Cortex of kidney (tissue), 1 donor: ENCODE measurements around the gene ELAC1.
"Not testable (repeated sequence)": the region's sequence is repeated elsewhere in the genome, so short reads cannot be mapped to it uniquely, and the experiment has no call there.

Source experiments
- DNase-seq: peaks from one replicate; lab custom pipeline; 2025; lab: John Stamatoyannopoulos, UW

ELAC1 gene

DNA sequence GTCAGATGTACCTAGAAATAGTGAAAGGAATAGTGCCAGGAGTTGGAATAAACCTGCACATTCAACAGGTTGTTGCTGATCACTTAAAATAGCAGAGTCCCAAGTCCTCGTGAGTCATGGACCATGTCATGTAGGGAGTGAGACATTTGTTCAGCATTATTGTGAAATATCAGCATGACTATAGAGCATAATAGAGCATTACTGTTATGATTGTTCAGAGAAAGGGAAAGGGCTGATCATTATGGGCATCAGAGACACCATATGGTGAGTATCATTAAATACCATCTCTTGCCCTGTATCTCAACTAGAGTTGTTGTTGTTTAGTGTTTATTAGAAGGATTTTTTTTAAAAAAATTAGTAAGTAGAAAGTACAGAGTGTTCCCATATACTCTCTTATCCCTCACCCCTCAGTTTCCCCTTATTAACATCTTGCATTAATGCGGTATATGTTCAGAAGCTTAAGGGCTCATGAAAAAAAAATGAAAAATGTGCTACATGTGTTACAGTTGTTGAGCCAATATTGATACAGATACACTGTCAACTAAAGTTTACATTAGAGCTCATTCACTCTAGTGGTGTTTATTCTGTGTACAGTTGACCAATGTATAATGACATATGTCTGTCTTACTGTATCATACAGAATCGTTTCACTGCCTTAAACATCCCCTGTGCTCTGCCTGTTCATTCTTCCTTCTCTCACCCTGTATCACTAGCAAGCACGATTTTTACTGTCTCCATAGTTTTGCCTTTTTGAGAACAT is 5.7 kb downstream of the ELAC1 start:
- DNase-seq: no peak

DNA sequence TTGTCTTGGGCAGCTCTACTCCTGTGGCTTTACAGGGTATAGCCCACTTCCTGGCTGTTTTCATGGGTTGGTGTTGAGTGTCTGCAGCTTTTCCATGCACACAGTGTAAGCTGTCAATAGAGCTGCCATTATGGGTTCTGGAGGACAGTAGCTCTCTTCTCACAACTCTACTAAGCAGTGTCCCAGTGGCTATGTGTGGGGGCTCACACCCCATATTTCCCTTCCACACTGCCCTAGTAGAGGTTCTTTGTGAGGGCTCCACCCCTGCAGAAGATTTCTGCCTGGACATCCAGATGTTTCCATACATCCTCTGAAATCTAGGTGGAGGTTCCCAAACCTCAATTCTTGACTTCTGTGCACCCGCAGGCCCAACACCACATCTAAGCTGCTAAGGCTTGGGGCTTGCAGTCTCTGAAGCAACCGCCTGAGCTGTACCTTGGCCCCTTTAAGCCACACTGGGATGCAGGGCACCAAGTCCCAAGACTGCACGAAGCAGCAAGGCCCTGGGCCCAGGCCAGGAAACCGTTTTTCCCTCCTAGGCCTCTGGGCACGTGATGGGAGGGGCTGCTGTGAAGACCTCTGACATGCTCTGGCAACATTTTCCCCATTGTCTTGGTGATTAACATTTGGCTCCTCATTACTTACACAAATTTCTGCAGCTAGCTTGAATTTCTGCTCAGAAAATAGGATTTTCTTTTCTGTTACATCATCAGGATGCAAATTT is 9.4 kb downstream of the ELAC1 start:
- no peak for DNase-seq

DNA sequence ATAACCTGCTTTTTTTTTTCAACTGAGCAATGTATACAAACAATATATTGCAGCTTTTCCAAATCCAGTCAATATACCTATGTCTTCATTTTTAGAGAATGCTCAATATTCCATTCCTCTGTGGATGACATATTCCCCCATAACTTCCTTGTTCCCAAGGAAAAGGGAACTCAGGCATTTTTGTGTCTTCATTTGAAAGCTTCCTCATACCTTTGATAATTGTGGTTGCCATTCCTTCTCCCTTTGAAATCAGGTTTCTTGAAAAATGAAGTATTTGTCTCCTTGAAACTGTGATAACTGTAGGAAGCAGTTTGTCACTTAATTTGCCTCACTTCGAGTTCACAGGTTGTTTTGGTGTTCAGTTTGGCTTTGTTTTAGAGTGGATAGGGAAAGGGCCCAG is 13.5 kb downstream of the ELAC1 start:
- DNase-seq: no peak

DNA sequence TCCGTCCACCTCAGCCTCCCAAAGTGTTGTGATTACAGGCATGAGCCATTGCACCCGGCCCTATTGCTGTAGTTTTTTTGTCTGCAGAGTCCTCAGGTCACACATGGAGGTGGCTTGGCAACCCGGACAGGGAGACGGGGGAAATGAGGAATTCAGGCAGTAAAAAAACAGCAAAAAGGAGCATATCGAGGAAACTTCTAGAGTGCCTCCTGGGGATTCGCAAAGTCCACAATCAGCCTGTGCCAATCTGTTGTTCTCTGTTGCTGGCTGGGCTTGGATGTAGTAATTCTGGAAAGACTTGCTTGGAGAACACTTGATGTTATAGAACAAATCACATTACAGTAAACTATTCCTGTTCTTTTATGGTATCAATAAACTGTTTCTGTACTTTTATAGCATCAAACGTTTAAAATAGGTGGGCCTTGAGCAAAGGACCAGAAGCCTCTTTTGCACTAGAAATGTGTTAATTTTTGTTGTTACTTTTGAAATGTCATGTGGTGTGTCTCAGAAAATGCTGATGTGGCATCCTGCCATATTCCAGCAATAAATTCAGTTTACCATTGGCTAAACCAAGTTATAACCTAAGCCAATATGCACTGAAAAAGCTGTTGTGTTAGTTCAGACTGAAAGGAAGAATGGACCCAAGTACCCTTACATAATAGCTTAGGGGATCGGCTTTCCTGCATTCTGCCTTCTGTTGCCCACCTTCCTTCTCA is 14.4 kb downstream of the ELAC1 start:
- DNase-seq: no peak

DNA sequence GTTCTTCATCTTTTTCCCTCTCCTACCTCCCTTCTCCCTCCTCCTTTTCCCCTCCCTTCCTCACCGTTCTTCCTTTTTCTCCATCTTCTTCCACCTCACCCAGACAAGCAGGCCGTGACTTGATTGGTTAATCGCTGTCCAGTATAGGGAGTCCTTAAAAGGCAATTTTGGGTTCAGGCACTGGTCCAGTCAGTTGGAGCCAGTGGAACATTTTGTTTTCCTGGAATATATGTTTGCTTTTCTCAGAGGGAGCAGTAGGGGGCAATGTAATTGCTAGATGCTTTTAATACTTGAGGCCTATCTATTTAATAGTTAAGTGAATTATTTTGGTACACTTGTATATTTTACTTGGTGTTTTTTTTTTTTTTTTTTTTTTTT is 15.0 kb downstream of the ELAC1 start:
- DNase-seq: no peak

DNA sequence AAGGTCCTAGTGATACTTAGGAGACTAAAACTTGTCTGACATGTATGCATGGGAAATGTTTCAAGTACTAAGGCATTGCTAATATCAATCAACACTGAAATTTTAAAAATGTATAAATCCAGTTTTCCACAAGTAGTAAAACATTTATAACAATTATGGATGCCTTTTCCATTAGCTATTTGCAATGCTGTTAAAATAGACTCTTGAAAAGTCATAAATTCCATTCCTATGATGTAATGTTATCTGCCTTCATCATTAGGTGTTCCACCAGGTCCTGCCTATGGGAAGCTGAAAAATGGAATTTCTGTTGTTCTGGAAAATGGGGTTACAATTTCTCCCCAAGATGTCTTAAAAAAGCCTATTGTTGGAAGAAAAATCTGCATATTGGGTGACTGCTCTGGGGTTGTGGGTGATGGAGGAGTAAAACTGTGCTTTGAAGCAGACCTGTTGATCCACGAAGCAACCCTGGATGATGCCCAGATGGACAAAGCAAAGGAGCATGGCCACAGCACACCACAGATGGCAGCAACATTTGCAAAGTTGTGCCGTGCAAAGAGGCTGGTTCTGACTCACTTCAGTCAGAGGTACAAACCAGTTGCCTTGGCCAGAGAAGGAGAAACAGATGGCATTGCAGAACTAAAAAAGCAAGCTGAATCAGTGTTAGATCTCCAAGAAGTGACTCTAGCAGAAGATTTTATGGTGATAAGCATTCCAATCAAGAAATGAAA is 18.7 kb downstream of the ELAC1 start:
- DNase-seq: no peak

DNA sequence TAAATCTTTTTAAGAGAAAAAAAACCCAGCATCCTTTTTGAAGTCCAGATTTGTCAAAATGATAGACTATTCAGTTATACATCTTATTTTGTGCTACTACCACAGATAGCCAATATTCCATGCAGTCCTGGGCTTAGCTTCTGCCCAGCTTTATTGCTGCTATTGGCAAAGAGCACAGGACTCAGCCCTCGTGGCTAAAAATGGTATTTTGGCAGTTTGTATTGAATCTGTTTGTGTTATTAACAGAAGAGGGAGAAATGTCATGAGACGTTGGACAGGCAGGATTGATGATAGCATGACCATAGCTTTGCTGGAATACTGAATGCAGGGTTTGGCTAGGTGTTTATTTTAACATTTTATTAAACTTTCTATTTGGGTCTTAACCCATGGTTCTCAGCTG is 19.4 kb downstream of the ELAC1 start:
- no peak for DNase-seq

DNA sequence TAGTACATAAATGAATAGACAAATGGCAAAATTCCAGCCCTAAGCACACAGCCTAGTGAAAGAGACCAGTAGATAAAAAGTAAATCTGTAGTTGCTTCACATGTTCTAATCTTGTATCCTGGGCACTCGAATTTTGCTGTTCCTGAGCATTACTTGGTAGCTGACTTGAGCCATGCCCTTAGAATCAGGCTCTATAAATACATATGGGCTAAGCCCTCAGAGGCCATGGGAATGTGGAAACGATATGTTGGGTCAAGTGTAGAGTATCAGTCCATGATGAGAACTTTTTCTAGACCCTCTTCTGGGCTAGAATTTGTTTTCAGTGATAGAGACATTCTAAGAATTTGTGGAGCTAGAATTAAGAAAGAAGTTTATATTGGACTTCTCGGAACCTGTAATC is 21.9 kb downstream of the ELAC1 start:
- DNase-seq: no peak

DNA sequence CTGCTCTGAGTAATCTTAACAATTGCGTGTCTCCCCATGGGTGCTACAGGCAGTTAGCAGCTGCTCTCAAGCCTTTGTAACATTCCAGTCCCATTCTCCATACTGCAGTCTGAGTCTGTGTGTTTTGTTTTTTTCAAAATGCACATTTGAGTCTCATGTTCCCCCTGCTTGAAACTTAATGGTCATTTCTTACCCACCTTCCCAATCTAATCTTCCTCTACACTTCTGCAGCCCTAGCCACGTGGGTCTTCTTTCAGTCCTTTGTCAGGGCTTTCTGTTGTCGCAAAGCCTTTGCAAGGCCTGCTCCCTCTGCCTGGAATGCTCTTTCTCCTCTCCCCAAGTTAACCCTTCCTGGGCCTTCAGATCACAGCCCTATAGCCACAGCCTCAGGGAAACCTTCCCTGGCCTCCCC is 24.5 kb downstream of the ELAC1 start:
- DNase-seq: no peak

DNA sequence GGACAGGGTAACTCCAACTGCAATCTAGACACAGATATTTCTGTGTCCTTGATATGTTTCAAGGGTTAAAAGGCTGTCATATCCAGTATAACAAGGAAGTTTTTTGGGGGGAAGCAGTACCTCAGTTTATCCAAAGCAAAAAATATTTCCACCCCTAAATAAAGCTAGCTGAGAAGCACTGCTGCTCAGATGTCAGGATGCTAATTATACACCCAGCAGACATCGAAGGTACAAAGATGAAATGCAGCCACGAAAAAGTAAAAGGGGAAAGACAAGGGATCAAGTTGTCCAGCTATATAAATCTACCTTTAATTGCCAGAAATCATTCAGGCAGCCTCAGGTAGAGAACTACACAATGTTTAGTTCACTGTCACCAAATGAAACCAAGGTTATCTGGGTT is 26.2 kb downstream of the ELAC1 start:
- DNase-seq: no peak

DNA sequence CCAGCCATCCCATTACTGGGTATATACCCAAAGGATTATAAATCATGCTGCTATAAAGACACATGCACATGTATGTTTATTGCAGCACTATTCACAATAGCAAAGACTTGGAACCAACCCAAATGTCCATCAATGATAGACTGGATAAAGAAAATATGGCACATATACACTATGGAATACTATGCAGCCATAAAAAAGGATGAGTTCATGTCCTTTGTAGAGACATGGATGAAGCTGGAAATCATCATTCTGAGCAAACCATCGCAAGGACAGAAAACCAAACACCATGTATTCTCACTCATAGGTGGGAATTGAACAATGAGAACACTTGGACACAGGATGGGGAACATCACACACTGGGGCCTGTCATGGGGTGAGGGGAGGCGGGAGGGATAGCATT is 35.3 kb downstream of the ELAC1 start:
- not testable (repeated sequence) for DNase-seq

DNA sequence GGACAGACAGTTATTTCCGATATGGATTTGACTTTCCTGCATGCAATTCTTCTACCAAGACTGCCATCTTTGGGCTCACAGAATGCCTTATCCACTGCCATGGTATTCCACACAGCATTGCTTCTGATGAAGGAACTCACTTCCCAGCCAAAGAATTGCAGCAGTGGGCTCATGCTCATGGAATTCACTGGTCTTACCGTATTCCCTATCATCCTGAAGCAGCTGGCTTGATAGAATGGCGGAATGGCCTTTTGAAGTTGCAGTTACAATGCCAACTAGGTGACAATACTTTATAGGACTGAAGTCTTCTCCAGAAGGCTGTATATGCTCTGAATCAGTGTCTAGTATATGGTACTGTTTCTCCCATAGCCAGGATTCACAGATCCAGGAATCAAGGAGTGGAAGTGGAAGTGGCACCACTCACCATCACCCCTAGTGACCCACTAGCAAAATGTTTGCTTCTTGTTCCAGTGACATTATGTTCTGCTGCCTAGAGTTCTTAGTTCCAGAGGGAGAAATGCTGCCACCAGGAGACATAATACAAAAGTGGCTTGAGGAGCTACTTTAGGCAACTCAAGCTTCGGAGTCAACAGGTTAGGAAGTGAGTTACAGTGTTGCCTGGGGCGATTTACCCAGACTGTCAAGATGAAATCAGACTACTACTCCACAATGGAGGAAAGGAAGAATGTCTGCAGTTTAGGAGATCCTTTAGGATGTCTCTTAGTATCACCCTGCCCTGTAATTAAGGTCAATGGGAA is 38.4 kb downstream of the ELAC1 start:
- DNase-seq: no peak

DNA sequence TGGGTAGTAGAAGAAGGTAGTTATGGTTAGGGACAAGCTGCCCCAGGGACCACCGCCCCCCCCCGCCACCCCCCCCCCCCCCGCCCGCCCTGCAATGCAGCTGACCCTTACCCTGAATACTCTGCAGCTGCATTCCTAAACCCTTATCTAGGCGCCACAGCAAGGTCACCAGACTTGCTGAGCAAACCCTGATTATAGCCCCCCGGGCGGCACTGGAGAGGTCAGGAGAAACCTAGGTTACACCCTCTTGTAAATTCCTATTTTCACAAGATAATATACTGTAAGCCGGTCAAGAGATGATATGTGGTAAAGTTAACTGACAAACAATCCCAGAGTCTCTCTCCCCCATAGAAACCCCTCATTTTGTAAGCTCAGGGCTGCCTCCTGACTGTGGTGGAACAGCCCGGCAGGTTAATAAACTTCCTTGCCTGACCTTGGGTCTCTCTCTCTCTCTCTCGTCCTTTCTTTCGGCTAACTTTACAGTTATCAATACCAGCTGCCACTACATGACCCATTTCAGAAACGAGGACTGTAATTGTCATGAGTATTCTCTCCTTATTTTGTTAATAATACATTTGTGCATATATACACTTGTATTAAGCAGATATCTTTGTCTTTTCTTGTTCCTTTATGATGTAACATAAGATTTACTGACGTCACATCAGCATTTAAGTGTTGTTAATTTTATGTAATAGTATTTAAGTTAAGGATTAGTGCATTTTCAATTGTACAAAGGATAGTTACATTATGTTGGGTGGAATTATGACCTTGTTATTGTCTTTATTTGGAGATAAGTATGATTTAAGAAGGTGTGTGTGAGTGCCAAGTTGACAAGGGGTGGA is 39.3 kb downstream of the ELAC1 start:
- DNase-seq: no peak

DNA sequence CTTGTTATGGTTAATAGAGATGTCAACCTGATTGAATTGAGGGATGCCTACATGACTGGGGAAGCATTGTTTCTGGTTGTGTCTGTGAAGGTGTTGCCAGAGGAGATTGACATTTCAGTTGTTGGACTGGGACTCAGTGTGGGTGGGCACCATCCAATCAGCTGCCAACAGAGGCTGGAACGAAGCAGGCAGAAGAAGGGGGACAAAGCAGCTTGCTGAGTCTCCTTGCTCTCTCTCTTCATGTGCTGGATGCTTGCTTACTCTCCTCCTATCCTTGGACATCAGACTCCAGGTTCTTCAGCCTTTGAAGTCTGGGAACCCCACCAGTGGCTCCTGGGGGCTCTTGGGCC is 39.9 kb downstream of the ELAC1 start:
- DNase-seq: no peak

DNA sequence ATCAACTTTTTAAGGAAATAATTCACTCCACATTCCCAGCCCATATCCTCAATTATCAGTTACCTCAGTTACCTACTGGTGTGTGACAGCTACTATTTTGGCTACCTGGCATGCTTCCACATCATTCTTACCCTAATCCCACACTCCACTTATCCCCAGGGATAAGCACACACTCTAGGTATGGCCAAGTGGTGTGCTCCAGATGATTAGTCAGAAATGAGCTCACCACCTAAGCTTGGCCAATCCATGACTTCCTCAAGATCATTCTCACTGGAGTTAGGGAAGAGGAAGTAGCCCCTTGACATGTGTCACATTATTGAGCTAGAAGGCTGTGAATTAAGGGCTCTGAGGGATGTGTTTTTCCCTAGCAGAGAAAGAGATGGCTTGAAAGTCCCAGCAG is 41.2 kb downstream of the ELAC1 start:
- DNase-seq: no peak

DNA sequence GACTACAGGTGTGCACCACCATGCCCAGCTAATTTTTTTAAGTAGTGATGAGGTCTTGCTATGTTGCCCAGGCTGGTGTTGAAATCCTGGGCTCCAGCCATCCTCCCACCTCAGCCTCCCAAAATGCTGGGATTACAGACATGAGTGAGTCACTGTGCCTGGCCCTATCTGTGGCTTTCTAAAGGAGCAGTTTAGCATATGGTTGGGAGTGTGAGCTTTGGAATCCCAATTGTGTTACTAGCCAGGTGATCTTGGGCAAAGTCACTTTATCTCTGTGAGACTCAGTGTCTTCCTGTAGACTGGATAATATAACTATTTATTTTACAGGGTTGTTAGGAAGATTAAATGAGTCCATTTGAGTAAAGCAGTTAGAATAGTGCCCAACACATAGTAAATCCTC is 42.4 kb downstream of the ELAC1 start:
- no peak for DNase-seq

DNA sequence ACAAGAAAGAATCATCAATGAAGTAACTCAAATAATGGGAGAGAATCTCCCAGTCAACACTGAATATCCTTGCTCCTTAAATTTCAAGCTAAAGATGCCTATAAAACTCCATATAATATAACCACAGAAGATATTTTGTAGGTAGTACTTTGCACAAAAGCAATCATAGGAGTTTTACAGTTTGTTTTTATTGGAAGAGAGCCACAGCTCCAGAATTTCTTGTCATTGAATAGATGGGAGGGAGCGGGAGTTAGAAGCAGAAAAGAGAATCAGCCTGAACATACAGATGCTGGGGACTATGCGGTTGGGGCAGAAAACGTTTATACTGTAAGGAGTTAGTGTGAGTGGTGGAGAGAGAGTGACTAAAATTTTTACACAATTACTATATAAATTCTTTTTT is 43.9 kb downstream of the ELAC1 start:
- DNase-seq: no peak

DNA sequence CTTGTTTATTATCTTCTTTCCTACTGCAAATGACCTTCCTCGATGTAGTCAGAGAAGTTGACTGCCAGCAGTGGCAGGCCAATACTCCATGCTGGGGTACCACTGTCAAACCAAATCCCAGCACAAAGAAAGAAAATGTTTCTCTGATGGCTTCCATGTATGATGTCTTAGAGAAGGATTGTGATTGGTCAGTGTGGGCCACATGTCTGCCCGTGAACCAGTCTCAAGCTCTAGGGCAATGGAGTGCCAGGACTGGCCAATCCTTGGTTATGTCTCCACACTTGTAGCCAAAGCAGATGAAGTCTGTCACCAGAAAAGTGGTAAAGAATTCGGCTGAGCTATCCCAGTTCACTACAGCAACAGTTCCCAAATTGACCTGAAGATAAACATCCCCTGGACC is 44.6 kb downstream of the ELAC1 start:
- no peak for DNase-seq

DNA sequence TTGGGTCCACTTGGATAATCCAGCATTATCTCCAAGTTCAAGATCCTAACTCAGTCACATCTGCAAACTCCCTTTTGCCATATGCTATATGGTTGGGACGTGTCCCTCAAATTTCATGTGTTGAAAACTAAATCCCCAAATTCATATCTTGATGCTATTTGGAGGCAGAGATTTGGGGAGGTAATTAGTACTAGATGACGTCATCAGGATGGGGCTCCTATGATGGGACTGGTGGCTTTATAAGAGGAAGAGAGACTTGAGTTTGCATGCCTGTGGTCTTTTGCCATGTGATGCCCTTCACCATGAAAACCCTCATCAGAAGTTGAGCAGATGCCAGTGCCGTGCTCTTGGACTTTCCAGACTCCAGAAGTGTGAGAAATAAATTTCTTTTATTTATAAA is 45.4 kb downstream of the ELAC1 start:
- no peak for DNase-seq

DNA sequence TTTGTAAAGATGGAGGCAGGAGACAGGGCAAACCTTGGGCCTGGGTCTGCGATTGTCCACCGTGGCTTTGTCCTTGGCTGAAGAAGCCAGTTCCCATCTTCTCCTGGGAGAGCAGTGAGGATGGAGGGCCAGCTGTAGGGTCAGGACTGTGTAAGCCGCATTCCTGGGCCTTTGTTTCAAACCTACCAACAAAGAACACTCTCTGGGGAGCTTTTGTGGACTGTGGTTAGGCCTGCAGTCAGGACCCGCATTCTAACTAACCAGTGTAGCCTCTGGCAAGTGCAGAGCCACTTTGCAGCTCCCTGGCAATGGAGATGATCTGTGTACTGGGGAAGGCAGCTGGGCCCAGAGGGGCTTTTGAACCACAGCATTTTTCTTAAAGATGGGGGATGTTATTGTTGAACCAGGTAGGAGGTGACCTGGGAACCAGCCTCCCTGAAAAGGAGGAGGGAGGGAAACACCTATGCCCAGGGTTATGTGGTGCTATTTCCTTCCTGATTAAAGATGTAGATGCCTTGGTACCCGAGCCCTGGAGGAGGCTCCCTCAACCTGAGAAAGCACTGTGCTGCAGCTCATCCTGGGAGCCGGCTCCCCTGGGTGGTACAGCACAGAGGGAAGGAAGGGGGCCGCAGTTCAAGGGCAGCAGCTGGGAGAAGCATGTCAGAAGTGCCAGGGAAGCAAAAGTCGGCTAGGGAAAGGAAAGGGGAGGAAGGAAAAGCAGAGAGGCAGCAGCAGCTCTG is 49.5 kb downstream of the ELAC1 start:
- DNase-seq: no peak
